ENCODE data around the gene FER.
A peak's percentile ranks its signal among the peaks of the same experiment; 100 is the strongest.

FER gene

GRCh38 chr5:108729242-108729615 lies 18.5 kb upstream of the FER start:
- in situ Hi-C loops (cut with MboI; ENCODE audit: low pct_unique_long_range_greater_than_20kb, low sequenced_read_pairs, unreplicated experiment): no loop called here
- no peak for TF ChIP-seq CTCF (IDR thresholded peaks at IDR 0.05; ENCODE audit: extremely low read depth, insufficient read depth, missing control alignments)

GRCh38 chr5:108730617-108731340 lies 16.9 kb upstream of the FER start:
- in situ Hi-C loops (cut with MboI; ENCODE audit: low pct_unique_long_range_greater_than_20kb, low sequenced_read_pairs, unreplicated experiment): no loop called here
- no peak for TF ChIP-seq CTCF (IDR thresholded peaks at IDR 0.05; ENCODE audit: extremely low read depth, insufficient read depth, missing control alignments)
- DNase-seq (ENCODE audit: low spot score): peak; percentile 53

More at GRCh38 chr5:108729242-108729615, 18.5 kb upstream of the FER start:
- no peak for DNase-seq (ENCODE audit: low spot score)

GRCh38 chr5:108735790-108736189 lies 11.9 kb upstream of the FER start:
- DNase-seq (ENCODE audit: low spot score): no peak
- in situ Hi-C loops (cut with MboI; ENCODE audit: low pct_unique_long_range_greater_than_20kb, low sequenced_read_pairs, unreplicated experiment): no loop called here
- TF ChIP-seq CTCF (IDR thresholded peaks at IDR 0.05; ENCODE audit: extremely low read depth, insufficient read depth, missing control alignments): no peak

GRCh38 chr5:108736855-108737254 lies 10.8 kb upstream of the FER start:
- no peak for DNase-seq (ENCODE audit: low spot score)
- in situ Hi-C loops (cut with MboI; ENCODE audit: low pct_unique_long_range_greater_than_20kb, low sequenced_read_pairs, unreplicated experiment): no loop called here
- no peak for TF ChIP-seq CTCF (IDR thresholded peaks at IDR 0.05; ENCODE audit: extremely low read depth, insufficient read depth, missing control alignments)

GRCh38 chr5:108739376-108739775 lies 8.3 kb upstream of the FER start:
- TF ChIP-seq CTCF (IDR thresholded peaks at IDR 0.05; ENCODE audit: extremely low read depth, insufficient read depth, missing control alignments): no peak
- in situ Hi-C loops (cut with MboI; ENCODE audit: low pct_unique_long_range_greater_than_20kb, low sequenced_read_pairs, unreplicated experiment): no loop called here
- no peak for DNase-seq (ENCODE audit: low spot score)

- TF ChIP-seq CTCF (IDR thresholded peaks at IDR 0.05; ENCODE audit: extremely low read depth, insufficient read depth, missing control alignments): no peak
- in situ Hi-C loops (cut with MboI; ENCODE audit: low pct_unique_long_range_greater_than_20kb, low sequenced_read_pairs, unreplicated experiment): no loop called here
- no peak for DNase-seq (ENCODE audit: low spot score)
Observed at GRCh38 chr5:108739906-108740305, 7.8 kb upstream of the FER start.
